Measurements from ENCODE around the gene ZFYVE19. TPM values are rescaled to one million over a fixed set of nuclear protein-coding genes. Genes with fewer than 3 reads are reported as not detected.

ZFYVE19 gene
- total RNA-seq, 4 donors from 2014 or later = 13.5 to 29.5 (median 21.1) TPM

- no peak for ATAC-seq (ENCODE audit: low FRiP score)
- TF ChIP-seq CTCF (IDR thresholded peaks at IDR 0.05) = no peak
- DNase-seq (ENCODE audit: low spot score) = no peak
Measured at GRCh38 chr15:40782609-40783227, 24.2 kb upstream of the ZFYVE19 start.

GRCh38 chr15:40785164-40785563, 21.7 kb upstream of the ZFYVE19 start:
- DNase-seq (ENCODE audit: low spot score) (no peak), ATAC-seq (ENCODE audit: low FRiP score) (no peak)
- no peak for TF ChIP-seq CTCF (IDR thresholded peaks at IDR 0.05)

GRCh38 chr15:40785814-40786213, 21.1 kb upstream of the ZFYVE19 start:
- ATAC-seq (ENCODE audit: low FRiP score) = no peak
- no peak for TF ChIP-seq CTCF (IDR thresholded peaks at IDR 0.05)
- DNase-seq (ENCODE audit: low spot score) = no peak

- no peak for TF ChIP-seq CTCF (IDR thresholded peaks at IDR 0.05)
- DNase-seq (ENCODE audit: low spot score) (no peak), ATAC-seq (ENCODE audit: low FRiP score) (no peak)
Measured at GRCh38 chr15:40787344-40787841, 19.5 kb upstream of the ZFYVE19 start.

- TF ChIP-seq CTCF (IDR thresholded peaks at IDR 0.05) = no peak
- DNase-seq (ENCODE audit: low spot score) = no peak
- ATAC-seq (ENCODE audit: low FRiP score) = no peak
Measured at GRCh38 chr15:40787991-40788390, 18.9 kb upstream of the ZFYVE19 start.

GRCh38 chr15:40789119-40789518, 17.8 kb upstream of the ZFYVE19 start:
- DNase-seq (ENCODE audit: low spot score) = no peak
- no peak for TF ChIP-seq CTCF (IDR thresholded peaks at IDR 0.05)
- ATAC-seq (ENCODE audit: low FRiP score) = no peak

- DNase-seq (ENCODE audit: low spot score) (no peak), ATAC-seq (ENCODE audit: low FRiP score) (no peak)
- no peak for TF ChIP-seq CTCF (IDR thresholded peaks at IDR 0.05)
Measured at GRCh38 chr15:40789999-40790398, 16.9 kb upstream of the ZFYVE19 start.
